ENCODE measurements around the gene SLC7A5.
"Not testable (repeated sequence)": the region's sequence is repeated elsewhere in the genome, so short reads cannot be mapped to it uniquely, and the experiment has no call there.

SLC7A5 gene

GRCh38 chr16:87795336-87795735 is 74.0 kb downstream of the SLC7A5 start:
- TF ChIP-seq ZFX (IDR thresholded peaks at IDR 0.05): no peak
- TF ChIP-seq CTCF (conservative IDR thresholded peaks at IDR 0.05): no peak

GRCh38 chr16:87794485-87795078 is 74.7 kb downstream of the SLC7A5 start:
- no peak for TF ChIP-seq ZFX (IDR thresholded peaks at IDR 0.05)
- TF ChIP-seq CTCF (conservative IDR thresholded peaks at IDR 0.05): no peak
- no peak overlapping the region for H3K27ac ChIP-seq

More at GRCh38 chr16:87795336-87795735, 74.0 kb downstream of the SLC7A5 start:
- H3K27ac ChIP-seq: no peak overlapping the region

- H3K27ac ChIP-seq: no peak overlapping the region
Measured at GRCh38 chr16:87792205-87792565, 77.1 kb downstream of the SLC7A5 start.

GRCh38 chr16:87791295-87792204 is 77.8 kb downstream of the SLC7A5 start:
- H3K27ac ChIP-seq: no peak overlapping the region
- TF ChIP-seq ZFX (IDR thresholded peaks at IDR 0.05) (no peak), CTCF (conservative IDR thresholded peaks at IDR 0.05) (no peak)

More at GRCh38 chr16:87792205-87792565, 77.1 kb downstream of the SLC7A5 start:
- TF ChIP-seq CTCF (conservative IDR thresholded peaks at IDR 0.05): no peak
- no peak for TF ChIP-seq ZFX (IDR thresholded peaks at IDR 0.05)

GRCh38 chr16:87790292-87791100 is 78.8 kb downstream of the SLC7A5 start:
- TF ChIP-seq ZFX (IDR thresholded peaks at IDR 0.05) (no peak), CTCF (conservative IDR thresholded peaks at IDR 0.05) (no peak)
- H3K27ac ChIP-seq: no peak overlapping the region

- H3K27ac ChIP-seq: no peak overlapping the region
Measured at GRCh38 chr16:87789437-87790291, 79.6 kb downstream of the SLC7A5 start.

GRCh38 chr16:87788730-87789436 is 80.4 kb downstream of the SLC7A5 start:
- not testable (repeated sequence) for H3K27ac ChIP-seq

More at GRCh38 chr16:87789437-87790291, 79.6 kb downstream of the SLC7A5 start:
- TF ChIP-seq CTCF (conservative IDR thresholded peaks at IDR 0.05): no peak
- no peak for TF ChIP-seq ZFX (IDR thresholded peaks at IDR 0.05)

GRCh38 chr16:87787451-87788091 is 81.7 kb downstream of the SLC7A5 start:
- not testable (repeated sequence) for H3K27ac ChIP-seq

All from C4-2B (cell line).